Retina (tissue), 1 donor: ENCODE measurements around the gene NEU3.
A peak's percentile ranks its signal among the peaks of the same experiment; 100 is the strongest.
"Not testable (repeated sequence)": the region's sequence is repeated elsewhere in the genome, so short reads cannot be mapped to it uniquely, and the experiment has no call there.

Source experiments
- DNase-seq: peaks from one replicate; pipeline ENCODE4 v3.0.0-alpha.2; 2016

The NEU3 gene

DNA sequence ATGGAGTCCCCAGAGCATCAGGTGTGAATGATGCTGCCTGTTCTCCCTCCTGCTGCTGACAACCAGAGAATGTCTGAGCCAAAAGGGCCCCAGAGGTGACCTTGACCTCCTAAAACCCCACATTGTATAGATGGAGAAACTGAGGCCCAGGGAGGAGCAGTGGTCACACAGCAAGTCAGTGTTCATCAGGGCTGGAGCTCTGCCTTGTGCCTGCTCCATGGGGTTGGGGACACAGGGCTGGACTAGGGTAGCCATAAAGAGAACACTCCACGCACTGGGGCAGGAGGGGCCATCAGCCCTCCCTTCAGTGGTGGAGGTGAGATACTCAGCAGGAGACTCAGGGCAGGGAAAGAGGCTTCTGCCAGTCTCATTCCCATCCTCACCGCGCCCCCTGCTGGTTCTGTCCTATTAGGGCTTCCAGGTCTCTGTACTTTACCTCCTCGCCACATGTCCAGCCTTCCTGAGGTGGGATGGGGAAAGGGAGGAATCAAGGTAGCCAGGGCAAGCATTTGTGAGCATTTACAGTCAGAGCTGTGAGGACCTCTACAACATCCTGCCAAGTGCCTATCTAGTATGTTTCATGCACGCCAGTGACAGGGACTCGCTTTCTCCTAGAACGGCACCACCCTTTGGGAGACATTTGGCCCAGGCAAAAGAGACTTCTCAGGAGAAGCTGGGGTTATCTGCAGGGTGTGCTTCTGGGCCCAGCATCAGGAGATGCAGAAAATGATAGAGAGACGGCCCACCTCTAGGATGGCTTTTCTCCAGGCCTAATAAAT, 43.2 kb downstream of the NEU3 start:
- DNase-seq: peak; percentile 32

- DNase-seq: no peak
Measured at GRCh38 chr11:75032550-75032935, 43.8 kb downstream of the NEU3 start.

DNA sequence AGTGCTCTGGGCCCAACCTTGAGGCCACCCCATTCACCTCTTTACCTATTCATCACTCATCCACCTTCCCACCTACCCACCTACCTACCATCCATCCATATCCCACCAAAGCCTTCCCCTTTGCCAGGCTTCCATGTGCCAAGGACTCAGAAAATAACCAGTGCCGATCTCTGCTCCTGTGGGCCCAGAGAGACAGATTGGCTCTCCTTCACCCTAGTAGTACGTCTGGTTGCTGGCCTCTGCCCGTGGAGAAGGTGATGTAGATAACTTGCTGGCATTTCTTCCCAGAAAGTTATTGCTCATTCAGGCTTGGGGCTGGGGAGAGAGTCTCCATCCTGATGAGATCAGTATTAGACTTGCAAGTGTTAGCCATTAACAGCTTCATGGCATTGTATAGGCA, 45.2 kb downstream of the NEU3 start:
- no peak for DNase-seq

DNA sequence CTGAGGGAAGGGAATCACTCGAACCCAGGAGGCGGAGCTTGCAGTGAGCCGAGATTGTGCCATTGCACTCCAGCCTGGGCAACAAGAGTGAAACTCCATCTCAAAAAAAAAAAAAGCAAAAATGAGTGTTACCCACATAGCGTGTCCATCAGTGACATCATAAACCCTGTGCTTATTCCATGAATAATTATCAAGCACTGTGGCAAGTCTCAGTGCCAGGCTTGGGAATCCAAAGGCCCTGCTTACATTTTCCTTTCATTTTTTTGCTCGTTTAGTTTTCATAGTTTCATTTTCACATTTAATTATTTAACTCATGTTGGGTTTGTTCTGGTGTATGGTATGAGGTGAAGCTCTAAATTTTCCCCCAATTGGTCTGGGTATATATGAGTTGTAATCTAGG, 46.5 kb downstream of the NEU3 start:
- DNase-seq: no peak

DNA sequence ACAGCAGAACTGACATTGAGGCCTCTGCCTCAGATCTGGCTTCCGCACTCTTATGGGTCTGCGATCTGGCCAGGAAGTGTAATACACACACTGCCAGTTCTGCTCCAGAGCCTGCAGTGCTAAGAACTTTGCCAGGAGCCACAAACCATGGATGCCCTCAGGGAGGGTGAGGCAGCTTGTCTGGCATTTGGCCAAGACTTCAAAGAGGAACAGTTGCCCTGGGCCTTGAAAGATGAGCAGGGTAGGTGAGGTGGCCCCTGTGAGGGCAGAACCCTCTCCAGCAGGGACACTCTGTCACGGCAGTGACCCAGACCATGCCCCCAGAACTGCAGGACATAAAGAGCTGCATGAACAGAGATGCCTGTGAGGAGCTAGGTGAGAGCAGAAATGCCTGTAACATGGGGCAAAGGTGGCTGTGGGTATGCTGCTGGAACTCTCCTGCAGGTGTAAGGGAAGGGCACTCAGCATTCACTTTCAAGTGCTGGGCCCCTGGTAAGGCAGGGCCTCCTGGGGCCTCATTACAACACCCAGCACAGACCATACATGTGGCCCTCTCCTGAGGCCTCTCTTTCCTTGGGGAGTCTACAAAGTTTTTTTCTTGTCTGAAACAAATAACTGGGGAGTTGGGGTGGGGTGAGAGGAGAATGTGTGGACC, 47.3 kb downstream of the NEU3 start:
- DNase-seq: peak; percentile 7

GRCh38 chr11:75040167-75040770, 51.5 kb downstream of the NEU3 start:
- DNase-seq: no peak

DNA sequence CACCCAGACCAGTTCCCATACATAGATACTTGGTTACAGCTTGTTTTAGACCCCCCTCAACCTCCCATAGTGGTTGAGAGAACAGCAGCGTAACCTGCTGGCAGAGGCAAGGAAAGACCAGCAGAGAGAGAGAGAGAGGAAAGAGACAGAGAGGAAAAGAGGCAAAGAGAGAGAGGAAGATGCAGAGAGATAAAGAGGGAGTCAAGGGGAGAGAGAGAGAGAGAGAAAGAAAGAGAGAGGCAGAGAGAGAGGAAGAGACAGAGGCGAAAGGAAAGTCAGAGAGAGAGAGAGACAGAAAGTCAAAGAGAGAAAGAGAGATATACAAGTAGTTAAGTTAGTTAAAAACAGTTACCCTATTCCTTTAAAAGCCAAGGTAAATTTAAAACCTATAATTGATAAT, 52.5 kb downstream of the NEU3 start:
- DNase-seq: no peak

- not testable (repeated sequence) for DNase-seq
Measured at GRCh38 chr11:75041821-75042220, 53.1 kb downstream of the NEU3 start.

DNA sequence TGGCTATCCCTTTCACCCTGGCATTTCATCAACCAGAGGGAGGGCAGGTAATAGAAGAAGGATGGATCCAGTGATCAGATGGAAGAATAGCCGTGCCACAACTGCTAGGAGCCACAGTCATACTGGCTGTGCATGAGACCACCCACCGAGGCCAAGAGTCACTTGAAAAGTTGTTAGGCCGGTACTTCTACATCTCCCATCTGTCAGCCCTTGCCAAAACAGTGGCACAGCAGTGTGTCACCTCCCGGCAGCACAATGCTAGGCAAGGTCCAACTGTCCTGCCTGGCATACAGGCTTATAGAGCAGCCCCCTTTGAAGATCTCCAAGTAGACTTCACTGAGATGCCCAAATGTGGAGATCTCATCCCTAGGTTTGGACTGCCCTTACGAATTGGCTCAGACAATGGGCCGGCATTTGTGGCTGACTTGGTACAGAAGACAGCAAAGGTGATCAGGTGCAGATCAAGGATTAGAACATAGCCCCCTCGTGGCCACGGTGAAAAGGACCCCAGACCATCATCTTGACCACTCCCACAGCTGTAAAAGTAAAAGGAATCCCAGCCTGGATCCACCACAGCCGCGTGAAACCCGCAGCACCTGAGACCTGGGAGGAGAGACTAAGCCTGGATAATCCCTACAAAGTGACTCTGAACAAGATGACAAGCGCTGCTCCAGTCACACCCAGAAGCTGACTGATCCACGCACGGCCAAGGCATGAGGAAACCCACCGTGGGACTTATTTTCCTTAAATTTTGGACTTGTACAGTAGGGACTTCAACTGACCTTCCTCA, 55.8 kb downstream of the NEU3 start:
- DNase-seq: not testable (repeated sequence)

DNA sequence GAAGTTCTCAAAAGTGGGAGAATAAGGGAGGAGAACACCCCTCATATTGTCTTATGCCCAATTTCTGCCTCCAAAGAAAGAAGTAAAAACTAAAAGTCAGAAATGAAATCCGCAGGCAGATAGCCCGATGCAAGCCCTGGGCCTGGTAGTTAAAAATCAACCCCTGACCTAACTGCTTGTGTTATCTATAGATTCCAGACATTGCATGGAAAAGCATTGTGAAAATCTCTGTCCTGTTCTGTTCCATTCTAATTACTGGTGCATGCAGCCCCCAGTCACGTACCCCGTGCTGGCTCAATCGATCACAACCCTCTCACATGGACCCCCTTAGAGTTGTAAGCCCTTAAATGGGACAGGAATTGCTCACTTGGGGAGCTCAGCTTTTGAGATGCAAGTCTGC, 57.9 kb downstream of the NEU3 start:
- DNase-seq: not testable (repeated sequence)

- DNase-seq: no peak
Measured at GRCh38 chr11:75047191-75047590, 58.5 kb downstream of the NEU3 start.

GRCh38 chr11:75049501-75050266, 61.0 kb downstream of the NEU3 start:
- DNase-seq: not testable (repeated sequence)

DNA sequence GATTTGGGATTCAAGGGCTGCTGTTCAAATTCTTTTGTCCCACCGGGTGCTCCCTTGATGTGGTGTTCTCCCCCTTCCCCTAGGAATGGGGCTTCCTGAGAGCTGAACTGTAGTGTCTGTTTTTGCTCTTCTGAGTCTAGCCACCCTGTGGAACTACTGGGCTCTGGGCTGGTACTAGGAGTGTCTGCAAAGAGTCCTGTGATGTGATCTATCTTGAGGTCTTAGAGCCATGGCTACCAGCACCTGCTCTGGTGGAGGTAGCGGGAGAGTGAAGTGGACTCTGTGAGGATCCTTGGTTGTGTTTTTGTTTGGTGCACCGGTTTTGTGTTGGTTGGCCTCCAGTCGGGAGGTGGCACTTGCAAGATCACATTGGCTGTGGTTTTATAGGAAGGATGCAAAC, 61.8 kb downstream of the NEU3 start:
- no peak for DNase-seq

DNA sequence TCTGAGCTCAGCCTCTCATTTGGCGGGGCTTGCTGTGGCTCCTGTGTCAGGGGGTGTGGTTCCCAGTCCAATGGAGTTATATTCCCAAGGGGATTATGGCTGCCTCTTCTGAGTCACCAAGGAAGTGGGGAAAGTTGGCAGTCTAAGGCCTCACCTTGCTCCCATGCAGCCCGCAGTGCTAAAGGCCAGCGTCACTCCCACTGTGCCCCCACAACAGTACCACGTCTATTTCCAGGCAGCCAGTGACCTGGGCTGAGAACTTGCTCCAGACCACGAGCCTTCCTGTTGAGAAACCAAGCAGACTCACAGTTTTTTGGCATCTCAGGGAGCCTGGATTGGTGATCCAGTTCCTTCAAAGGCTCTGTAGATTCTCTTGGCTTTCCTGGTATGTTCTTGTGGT, 62.3 kb downstream of the NEU3 start:
- no peak for DNase-seq

GRCh38 chr11:75052457-75052856, 63.7 kb downstream of the NEU3 start:
- DNase-seq: no peak

DNA sequence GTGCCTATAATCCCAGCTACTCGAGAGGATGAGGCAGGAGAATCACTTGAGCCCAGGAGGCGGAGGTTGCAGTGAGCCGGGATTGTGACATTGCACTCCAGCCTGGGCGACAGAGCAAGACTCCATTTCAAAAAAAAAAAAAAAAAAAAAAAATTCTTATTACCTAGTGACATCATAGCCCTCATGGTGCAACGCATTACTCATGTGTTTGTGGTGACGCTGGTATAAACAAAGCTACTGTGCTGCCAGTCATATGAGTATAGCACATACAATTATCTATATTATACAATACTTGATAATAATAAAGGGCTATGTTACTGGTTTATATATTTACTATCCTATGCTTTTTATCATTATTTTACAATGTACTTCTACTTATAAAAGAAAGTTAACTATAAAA, 66.8 kb downstream of the NEU3 start:
- DNase-seq: no peak

DNA sequence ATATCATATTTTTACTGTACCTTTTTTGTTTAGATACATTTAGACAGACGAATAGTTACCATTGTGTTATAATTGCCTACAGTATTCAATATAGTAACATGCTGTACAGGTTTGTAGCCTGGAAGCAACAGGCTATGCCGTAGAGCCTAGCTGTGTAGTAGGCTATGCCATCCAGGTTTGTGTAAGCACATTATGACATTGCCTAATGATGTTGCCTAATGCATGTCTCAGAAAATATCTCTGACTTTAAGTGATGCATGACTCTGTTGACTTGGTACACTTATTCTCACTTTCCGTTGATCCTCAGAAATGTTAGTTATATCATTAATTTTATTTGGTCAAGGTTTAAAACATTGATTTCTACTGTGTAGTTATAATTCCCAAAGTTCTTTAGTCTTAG, 68.1 kb downstream of the NEU3 start:
- no peak for DNase-seq

DNA sequence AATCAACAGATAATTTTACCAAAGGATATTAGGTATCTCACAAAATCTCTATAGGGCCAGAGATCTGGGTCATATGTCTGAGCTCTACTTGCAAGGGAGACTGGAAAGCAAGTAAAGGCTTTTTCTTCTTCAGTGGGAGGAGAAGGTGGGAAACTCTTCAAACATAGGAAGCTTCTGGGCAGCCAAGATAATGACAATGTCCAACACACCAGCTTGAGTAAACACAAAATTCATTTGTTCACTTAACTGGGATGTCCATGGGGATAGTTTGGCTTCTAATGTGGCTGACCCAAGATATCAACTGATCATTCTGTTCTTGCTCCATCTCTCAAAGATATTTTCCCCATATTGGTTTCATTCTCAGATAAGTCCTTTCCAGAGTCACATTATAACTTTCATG, 70.6 kb downstream of the NEU3 start:
- DNase-seq: no peak

DNA sequence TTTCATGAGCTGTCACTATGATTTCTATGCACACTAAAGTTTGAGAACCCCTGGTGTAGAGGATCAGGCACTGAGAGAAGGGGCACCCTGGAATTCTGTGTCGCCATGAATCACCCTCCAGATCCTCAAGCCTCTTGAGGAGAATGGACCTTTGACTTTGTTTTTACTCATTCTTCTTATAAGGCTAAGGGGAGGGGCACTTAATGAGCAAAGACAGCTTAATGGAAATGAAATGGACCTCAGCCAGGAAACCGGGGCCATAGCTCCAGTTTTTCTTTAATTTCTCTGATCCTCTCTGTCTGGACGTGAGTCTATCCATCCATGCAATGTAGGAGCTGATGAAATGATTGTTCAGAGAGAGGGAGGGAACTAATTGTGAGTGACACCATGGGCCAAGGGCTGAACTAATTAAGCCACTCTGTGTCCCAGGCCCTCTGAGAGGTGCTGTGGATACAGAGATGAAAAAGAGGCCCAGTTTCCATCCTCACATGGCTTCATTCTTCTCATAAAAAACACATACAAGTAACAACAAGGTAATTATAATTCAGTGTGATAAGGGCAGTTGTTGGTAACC, 75.1 kb downstream of the NEU3 start:
- peak; percentile 27 for DNase-seq

DNA sequence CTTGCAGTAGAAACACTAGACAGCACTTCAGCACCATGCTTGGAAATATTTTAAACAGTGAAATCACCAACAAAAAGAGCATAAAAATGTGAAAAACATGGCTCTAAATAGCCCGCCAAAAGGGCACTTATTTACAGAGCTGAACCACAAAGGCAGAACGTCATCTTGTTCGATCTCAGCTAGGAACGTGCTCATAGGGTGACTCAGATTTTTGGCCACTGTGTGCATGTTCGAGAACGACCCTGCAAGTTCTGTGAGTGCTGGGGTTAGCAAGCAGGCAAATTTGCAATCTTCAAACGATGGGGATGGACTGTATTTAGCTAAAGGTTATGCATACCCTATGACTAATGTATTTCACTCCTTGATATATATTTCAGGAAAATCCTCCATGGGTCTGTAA, 77.3 kb downstream of the NEU3 start:
- DNase-seq: no peak
